Panc1 (cell line): ENCODE results near the gene SORCS1. TPM values are rescaled to one million over a fixed set of nuclear protein-coding genes. Genes with fewer than 3 reads are reported as not detected.

ENCODE experiments used
- ATAC-seq: fragments of 200-7000 bp; cut with Tn5 transposase; 2 replicates; pipeline ENCODE4 v1.9.1; 2020; ENCODE audit warnings: mild to moderate bottlenecking, moderate library complexity
- BruUV-seq: library from RNA; stranded (reverse); fragments of 400-500 nt; replicated peaks from 2 replicates; lab custom pipeline; 2021; lab: Mats Ljungman, UMichigan
- CTCF ChIA-PET: fragments of 300-600 bp; sonication (Branson Sonifier 250); formaldehyde crosslinking; loops from one replicate; lab custom pipeline; 2022; ENCODE audit warnings: antibody characterized with exemption; lab: Charles Lee
- POLR2A ChIA-PET: fragments of 300-600 bp; sonication (Branson Sonifier 250); formaldehyde crosslinking; loops from one replicate; lab custom pipeline; 2022; ENCODE audit warnings: antibody characterized with exemption; lab: Charles Lee
- DNase-seq: peaks from one replicate; pipeline ENCODE4 v3.0.0-alpha.2; 2010; ENCODE audit warnings: low read depth, low spot score
- H3K27ac ChIP-seq: 2 replicates; pipeline ENCODE4 v1.5.1; 2011; ENCODE audit warnings: mild to moderate bottlenecking, low read length, inconsistent platforms
- H3K27me3 ChIP-seq: fragments of 200-500 bp; sonication (Bioruptor generic); 2 replicates; pipeline ENCODE4 v1.6.0; 2014; ENCODE audit warnings: low read length, inconsistent platforms; ENCODE audit not compliant: control insufficient read depth, insufficient read depth
- H3K36me3 ChIP-seq: fragments of 200-500 bp; sonication (Bioruptor generic); 2 replicates; pipeline ENCODE4 v1.5.1; 2014; ENCODE audit warnings: inconsistent platforms, mild to moderate bottlenecking, low read length, moderate library complexity; ENCODE audit not compliant: control insufficient read depth, insufficient read depth
- H3K4me1 ChIP-seq: 2 replicates; pipeline ENCODE4 v1.5.1; 2011; ENCODE audit warnings: inconsistent platforms, mild to moderate bottlenecking, low read length, moderate library complexity; ENCODE audit not compliant: control insufficient read depth, insufficient read depth
- H3K4me3 ChIP-seq, 2 experiments: 2 replicates each; pipeline ENCODE4 v1.5.1; 2011 to 2012; ENCODE audit warnings: low read depth in 2 of 2, low read length in 2 of 2, mild to moderate bottlenecking in 2 of 2, inconsistent platforms in 1 of 2, moderate library complexity in 1 of 2
- H3K9me3 ChIP-seq: fragments of 200-500 bp; sonication (Bioruptor generic); 2 replicates; pipeline ENCODE4 v1.5.1; 2014; ENCODE audit warnings: low read depth, mild to moderate bottlenecking, inconsistent platforms, low read length, moderate library complexity; ENCODE audit not compliant: control insufficient read depth, insufficient read depth
- POLR2AphosphoS5 ChIP-seq: IDR thresholded peaks from 2 replicates; pipeline ENCODE4 v1.6.1; 2012; ENCODE audit warnings: mild to moderate bottlenecking, low read depth, low read length, moderate library complexity
- SIN3A ChIP-seq: IDR thresholded peaks from 2 replicates; pipeline ENCODE4 v1.6.1; 2012; ENCODE audit warnings: low read depth, mild to moderate bottlenecking, low read length, moderate library complexity, borderline replicate concordance; ENCODE audit not compliant: insufficient read depth
- TCF7L2 ChIP-seq: IDR thresholded peaks from 2 replicates; pipeline ENCODE4 v1.6.1; 2011; ENCODE audit warnings: mild to moderate bottlenecking, low read depth, low read length, inconsistent platforms
- in situ Hi-C: cut with HindIII; loops from 2 replicates; pipeline ENCODE4 v1.10.0; 2016; ENCODE audit warnings: low sequenced_read_pairs, low pct_unique_long_range_greater_than_20kb
- intact Hi-C: fragments of 100-400 bp; cut with micrococcal nuclease; formaldehyde crosslinking; loops from one replicate; pipeline ENCODE4 v1.10.0; 2022; ENCODE audit not compliant: unreplicated experiment
- total RNA-seq: library from RNA; stranded (reverse); gene quantifications from one replicate; pipeline ENCODE4 v1.2.1, GENCODE V29; 2021; ENCODE audit not compliant: unreplicated experiment
- TF ChIP-seq, protein P1 (sequence below): fragments of 450-650 bp; IDR thresholded peaks from 2 replicates; pipeline ENCODE4 v1.5.1; 2017; ENCODE audit warnings: mild to moderate bottlenecking
- TF ChIP-seq, protein P2 (sequence below), 2 experiments: IDR thresholded peaks; 2 replicates each; pipeline ENCODE4 v1.6.1; 2011 to 2012; ENCODE audit warnings: low read depth in 2 of 2, control low read depth in 1 of 2, low read length in 1 of 2, mild to moderate bottlenecking in 1 of 2, moderate library complexity in 1 of 2; ENCODE audit not compliant: insufficient read depth in 1 of 2

Gene SORCS1
- total RNA-seq, 1 experiment from 2014 or later = not detected

DNA sequence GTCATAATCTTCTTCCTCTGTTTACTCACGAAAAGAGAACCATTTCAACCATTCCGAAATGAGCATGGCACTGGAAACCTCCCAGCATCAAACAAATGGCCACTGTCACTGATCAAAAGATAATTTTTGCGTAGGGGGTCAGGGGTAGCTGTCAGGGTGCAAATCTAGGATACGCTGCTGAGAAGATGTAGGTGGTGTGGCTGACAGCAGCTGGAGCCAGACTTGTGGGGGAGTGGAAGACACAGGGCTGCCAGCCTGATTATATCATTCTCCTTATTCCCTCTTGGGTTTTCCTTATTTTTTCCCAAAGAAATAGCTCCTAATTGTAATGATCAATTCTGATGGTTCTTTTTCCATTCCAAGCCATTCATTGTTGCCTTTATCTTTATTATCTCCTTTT lies 266.1 kb downstream of the SORCS1 start:
- TF ChIP-seq TCF7L2 (no peak), SIN3A (no peak), POLR2AphosphoS5 (no peak)
- TF ChIP-seq, protein P1, sequence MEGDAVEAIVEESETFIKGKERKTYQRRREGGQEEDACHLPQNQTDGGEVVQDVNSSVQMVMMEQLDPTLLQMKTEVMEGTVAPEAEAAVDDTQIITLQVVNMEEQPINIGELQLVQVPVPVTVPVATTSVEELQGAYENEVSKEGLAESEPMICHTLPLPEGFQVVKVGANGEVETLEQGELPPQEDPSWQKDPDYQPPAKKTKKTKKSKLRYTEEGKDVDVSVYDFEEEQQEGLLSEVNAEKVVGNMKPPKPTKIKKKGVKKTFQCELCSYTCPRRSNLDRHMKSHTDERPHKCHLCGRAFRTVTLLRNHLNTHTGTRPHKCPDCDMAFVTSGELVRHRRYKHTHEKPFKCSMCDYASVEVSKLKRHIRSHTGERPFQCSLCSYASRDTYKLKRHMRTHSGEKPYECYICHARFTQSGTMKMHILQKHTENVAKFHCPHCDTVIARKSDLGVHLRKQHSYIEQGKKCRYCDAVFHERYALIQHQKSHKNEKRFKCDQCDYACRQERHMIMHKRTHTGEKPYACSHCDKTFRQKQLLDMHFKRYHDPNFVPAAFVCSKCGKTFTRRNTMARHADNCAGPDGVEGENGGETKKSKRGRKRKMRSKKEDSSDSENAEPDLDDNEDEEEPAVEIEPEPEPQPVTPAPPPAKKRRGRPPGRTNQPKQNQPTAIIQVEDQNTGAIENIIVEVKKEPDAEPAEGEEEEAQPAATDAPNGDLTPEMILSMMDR = no peak
- TF ChIP-seq, protein P2, sequence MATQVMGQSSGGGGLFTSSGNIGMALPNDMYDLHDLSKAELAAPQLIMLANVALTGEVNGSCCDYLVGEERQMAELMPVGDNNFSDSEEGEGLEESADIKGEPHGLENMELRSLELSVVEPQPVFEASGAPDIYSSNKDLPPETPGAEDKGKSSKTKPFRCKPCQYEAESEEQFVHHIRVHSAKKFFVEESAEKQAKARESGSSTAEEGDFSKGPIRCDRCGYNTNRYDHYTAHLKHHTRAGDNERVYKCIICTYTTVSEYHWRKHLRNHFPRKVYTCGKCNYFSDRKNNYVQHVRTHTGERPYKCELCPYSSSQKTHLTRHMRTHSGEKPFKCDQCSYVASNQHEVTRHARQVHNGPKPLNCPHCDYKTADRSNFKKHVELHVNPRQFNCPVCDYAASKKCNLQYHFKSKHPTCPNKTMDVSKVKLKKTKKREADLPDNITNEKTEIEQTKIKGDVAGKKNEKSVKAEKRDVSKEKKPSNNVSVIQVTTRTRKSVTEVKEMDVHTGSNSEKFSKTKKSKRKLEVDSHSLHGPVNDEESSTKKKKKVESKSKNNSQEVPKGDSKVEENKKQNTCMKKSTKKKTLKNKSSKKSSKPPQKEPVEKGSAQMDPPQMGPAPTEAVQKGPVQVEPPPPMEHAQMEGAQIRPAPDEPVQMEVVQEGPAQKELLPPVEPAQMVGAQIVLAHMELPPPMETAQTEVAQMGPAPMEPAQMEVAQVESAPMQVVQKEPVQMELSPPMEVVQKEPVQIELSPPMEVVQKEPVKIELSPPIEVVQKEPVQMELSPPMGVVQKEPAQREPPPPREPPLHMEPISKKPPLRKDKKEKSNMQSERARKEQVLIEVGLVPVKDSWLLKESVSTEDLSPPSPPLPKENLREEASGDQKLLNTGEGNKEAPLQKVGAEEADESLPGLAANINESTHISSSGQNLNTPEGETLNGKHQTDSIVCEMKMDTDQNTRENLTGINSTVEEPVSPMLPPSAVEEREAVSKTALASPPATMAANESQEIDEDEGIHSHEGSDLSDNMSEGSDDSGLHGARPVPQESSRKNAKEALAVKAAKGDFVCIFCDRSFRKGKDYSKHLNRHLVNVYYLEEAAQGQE (IDR thresholded peaks at IDR 0.05; ENCODE audit: insufficient read depth in 1 of 2, low read depth in 2 of 2, low read length in 1 of 2) = no peak
- in situ Hi-C loops (no loop called here), intact Hi-C loops (no loop called here)
- no peak overlapping the region for H3K27ac ChIP-seq
- BruUV-seq = no TSS peak
- no peak for ATAC-seq
- DNase-seq = no peak
- H3K9me3 ChIP-seq = no peaks in the 10 kb centered on the region
- H3K4me1 ChIP-seq = no peaks in the 10 kb centered on the region
- no peaks in the 10 kb centered on the region for H3K27me3 ChIP-seq
- ChIA-PET POLR2A (no interaction called here), CTCF (no interaction called here)
- H3K36me3 ChIP-seq = no peaks in the 10 kb centered on the region
- no peak overlapping the region for H3K4me3 ChIP-seq

DNA sequence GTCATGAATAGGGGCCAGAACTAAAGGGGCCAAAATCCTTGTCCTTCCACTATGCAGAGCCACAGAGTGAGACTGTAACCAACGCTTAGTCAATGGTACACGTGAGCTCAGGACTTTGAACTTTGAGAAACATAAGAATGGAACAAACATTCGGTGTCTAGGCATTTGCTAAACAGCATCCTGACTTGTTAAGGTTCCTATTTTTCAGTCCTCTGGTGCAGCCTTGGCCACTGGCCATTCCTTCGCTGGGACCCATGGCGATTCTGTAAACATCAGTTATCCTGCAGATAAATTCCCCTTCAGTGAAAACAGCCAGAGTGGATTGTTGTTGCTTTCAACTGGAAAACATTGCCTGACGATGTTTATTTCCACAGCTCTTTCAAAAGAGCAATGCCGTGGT lies 266.8 kb downstream of the SORCS1 start:
- CTCF ChIA-PET = no interaction called here
- in situ Hi-C loops (no loop called here), intact Hi-C loops (no loop called here)
- BruUV-seq = no TSS peak
- Histone ChIP-seq H3K4me3 (no peak overlapping the region), H3K27me3 (no peaks in the 10 kb centered on the region), H3K36me3 (no peaks in the 10 kb centered on the region), H3K27ac (no peak overlapping the region), H3K9me3 (no peaks in the 10 kb centered on the region), H3K4me1 (no peaks in the 10 kb centered on the region)
- DNase-seq (no peak), ATAC-seq (no peak)
- POLR2A ChIA-PET = no interaction called here
- TF ChIP-seq SIN3A = no peak
- no peak for TF ChIP-seq POLR2AphosphoS5
- TF ChIP-seq, protein P1 = no peak
- no peak for TF ChIP-seq TCF7L2
- TF ChIP-seq, protein P2 (IDR thresholded peaks at IDR 0.05; ENCODE audit: insufficient read depth in 1 of 2, low read depth in 2 of 2, low read length in 1 of 2) = no peak
